WTC11 (cell line): ENCODE data around the gene ZBTB34. TPM values are rescaled to one million over a fixed set of nuclear protein-coding genes. Genes with fewer than 3 reads are reported as not detected.
A peak's percentile ranks its signal among the peaks of the same experiment; 100 is the strongest.

Experiments
- ATAC-seq: fragments of 200-7000 bp; cut with Tn5 transposase; 2 replicates; pipeline ENCODE4 v1.10.0; 2021; ENCODE audit warnings: mild to moderate bottlenecking, moderate library complexity
- CTCF ChIA-PET: fragments of 300-600 bp; sonication (Branson Sonifier 250); formaldehyde crosslinking; loops from one replicate; lab custom pipeline; 2021; ENCODE audit warnings: antibody characterized with exemption; lab: Charles Lee
- POLR2A ChIA-PET: fragments of 350-600 bp; sonication (Branson Sonifier 250); formaldehyde crosslinking; loops from one replicate; lab custom pipeline; 2021; ENCODE audit warnings: antibody characterized with exemption; lab: Charles Lee
- DNase-seq: peaks from one replicate; pipeline ENCODE4 v3.0.0; 2021; ENCODE audit warnings: low spot score
- H3K27ac Mint-ChIP-seq: 2 replicates; pipeline ENCODE4 v1.8.0; 2021; ENCODE audit warnings: mixed read lengths
- H3K27me3 Mint-ChIP-seq: 2 replicates; pipeline ENCODE4 v1.8.0; 2021; ENCODE audit warnings: low read depth, mild to moderate bottlenecking, moderate library complexity, mixed read lengths
- H3K36me3 Mint-ChIP-seq: 2 replicates; pipeline ENCODE4 v1.8.0; 2021; ENCODE audit warnings: mixed read lengths
- H3K4me1 Mint-ChIP-seq: 2 replicates; pipeline ENCODE4 v1.8.0; 2022; ENCODE audit warnings: mixed read lengths
- H3K4me3 Mint-ChIP-seq: 2 replicates; pipeline ENCODE4 v1.8.0; 2021; ENCODE audit warnings: mild to moderate bottlenecking, moderate library complexity, mixed read lengths
- H3K9me3 Mint-ChIP-seq: 2 replicates; pipeline ENCODE4 v1.8.0; 2021; ENCODE audit warnings: mixed read lengths
- CBFB ChIP-seq: sonication (generic); formaldehyde crosslinking; IDR thresholded peaks from 2 replicates; pipeline ENCODE4 v1.8.1; 2022; ENCODE audit warnings: mild to moderate bottlenecking, low read depth, missing genetic modification reagents
- FOXK1 ChIP-seq: sonication (generic); formaldehyde crosslinking; IDR thresholded peaks from 2 replicates; pipeline ENCODE4 v1.8.0; 2022; ENCODE audit warnings: mild to moderate bottlenecking, moderate library complexity, missing genetic modification reagents
- FOXP1 ChIP-seq: sonication (generic); formaldehyde crosslinking; IDR thresholded peaks from 2 replicates; pipeline ENCODE4 v1.8.0; 2022; ENCODE audit warnings: missing genetic modification reagents, mild to moderate bottlenecking, moderate library complexity, borderline replicate concordance
- JAZF1 ChIP-seq: fragments of 250-450 bp; sonication (Bioruptor Pico); IDR thresholded peaks from 2 replicates; pipeline ENCODE4 v1.9.0; 2021; ENCODE audit warnings: moderate library complexity, mild to moderate bottlenecking, inconsistent platforms
- KAT7 ChIP-seq: sonication (generic); formaldehyde crosslinking; IDR thresholded peaks from 2 replicates; pipeline ENCODE4 v1.8.1; 2023; ENCODE audit warnings: missing genetic modification reagents, mild to moderate bottlenecking, borderline replicate concordance
- MXD4 ChIP-seq: fragments of 250-450 bp; sonication (Bioruptor Pico); IDR thresholded peaks from 2 replicates; pipeline ENCODE4 v1.8.0; 2021; ENCODE audit warnings: mild to moderate bottlenecking, moderate library complexity, borderline replicate concordance
- MYBL2 ChIP-seq: sonication (generic); formaldehyde crosslinking; IDR thresholded peaks from 2 replicates; pipeline ENCODE4 v1.8.1; 2023; ENCODE audit warnings: mild to moderate bottlenecking, moderate library complexity, missing genetic modification reagents
- NFE2L1 ChIP-seq: sonication (generic); formaldehyde crosslinking; IDR thresholded peaks from 2 replicates; pipeline ENCODE4 v1.8.1; 2023; ENCODE audit warnings: missing genetic modification reagents
- NFYB ChIP-seq: sonication (generic); formaldehyde crosslinking; conservative IDR thresholded peaks from 2 replicates; pipeline ENCODE4 v1.8.0; 2022; ENCODE audit warnings: low read depth, missing genetic modification reagents
- NR3C1 ChIP-seq: sonication (generic); formaldehyde crosslinking; conservative IDR thresholded peaks from 2 replicates; pipeline ENCODE4 v1.8.1; 2023; ENCODE audit warnings: low read depth, mild to moderate bottlenecking, missing genetic modification reagents
- RELA ChIP-seq: sonication (generic); formaldehyde crosslinking; IDR thresholded peaks from 2 replicates; pipeline ENCODE4 v1.8.1; 2022; ENCODE audit warnings: missing genetic modification reagents, mild to moderate bottlenecking, borderline replicate concordance
- SMAD3 ChIP-seq: sonication (generic); formaldehyde crosslinking; IDR thresholded peaks from 2 replicates; pipeline ENCODE4 v1.8.0; 2022; ENCODE audit warnings: missing genetic modification reagents, mild to moderate bottlenecking, borderline replicate concordance
- SMAD4 ChIP-seq: sonication (generic); formaldehyde crosslinking; IDR thresholded peaks from 2 replicates; pipeline ENCODE4 v1.8.0; 2022; ENCODE audit warnings: mild to moderate bottlenecking, missing genetic modification reagents
- TEAD4 ChIP-seq: sonication (generic); formaldehyde crosslinking; IDR thresholded peaks from 2 replicates; pipeline ENCODE4 v1.8.0; 2022; ENCODE audit warnings: mild to moderate bottlenecking, missing genetic modification reagents
- TP53 ChIP-seq: sonication (generic); formaldehyde crosslinking; IDR thresholded peaks from 2 replicates; pipeline ENCODE4 v1.8.1; 2023; ENCODE audit warnings: mild to moderate bottlenecking, missing genetic modification reagents
- ZNF138 ChIP-seq: sonication (generic); formaldehyde crosslinking; conservative IDR thresholded peaks from 2 replicates; pipeline ENCODE4 v1.8.1; 2022; ENCODE audit warnings: mild to moderate bottlenecking, moderate library complexity, missing genetic modification reagents
- ZNF317 ChIP-seq: sonication (generic); formaldehyde crosslinking; IDR thresholded peaks from 2 replicates; pipeline ENCODE4 v1.8.1; 2023; ENCODE audit warnings: low read depth, mild to moderate bottlenecking, moderate library complexity, missing genetic modification reagents, borderline replicate concordance
- ZNF671 ChIP-seq: fragments of 250-450 bp; sonication (Bioruptor Pico); IDR thresholded peaks from 2 replicates; pipeline ENCODE4 v1.8.0; 2021; ENCODE audit warnings: mild to moderate bottlenecking
- total RNA-seq: library from RNA; stranded (reverse); gene quantifications from 3 replicates; pipeline ENCODE4 v1.2.3, GENCODE V29; 2021
- TF ChIP-seq, protein P1 (sequence below): sonication (generic); formaldehyde crosslinking; IDR thresholded peaks from 2 replicates; pipeline ENCODE4 v1.8.0; 2022; ENCODE audit warnings: mild to moderate bottlenecking, missing genetic modification reagents
- TF ChIP-seq, protein P2 (sequence below): sonication (generic); formaldehyde crosslinking; IDR thresholded peaks from 2 replicates; pipeline ENCODE4 v1.8.1; 2022; ENCODE audit warnings: low read depth, missing genetic modification reagents, borderline replicate concordance
- TF ChIP-seq, protein P3 (sequence below): sonication (generic); formaldehyde crosslinking; IDR thresholded peaks from 2 replicates; pipeline ENCODE4 v1.8.0; 2023; ENCODE audit warnings: mild to moderate bottlenecking, missing genetic modification reagents
- TF ChIP-seq, protein P4 (sequence below): sonication (generic); formaldehyde crosslinking; IDR thresholded peaks from 2 replicates; pipeline ENCODE4 v1.8.0; 2022; ENCODE audit warnings: mild to moderate bottlenecking, missing genetic modification reagents

ZBTB34 gene
- total RNA-seq, 1 experiment from 2014 or later: 18.4 TPM

DNA sequence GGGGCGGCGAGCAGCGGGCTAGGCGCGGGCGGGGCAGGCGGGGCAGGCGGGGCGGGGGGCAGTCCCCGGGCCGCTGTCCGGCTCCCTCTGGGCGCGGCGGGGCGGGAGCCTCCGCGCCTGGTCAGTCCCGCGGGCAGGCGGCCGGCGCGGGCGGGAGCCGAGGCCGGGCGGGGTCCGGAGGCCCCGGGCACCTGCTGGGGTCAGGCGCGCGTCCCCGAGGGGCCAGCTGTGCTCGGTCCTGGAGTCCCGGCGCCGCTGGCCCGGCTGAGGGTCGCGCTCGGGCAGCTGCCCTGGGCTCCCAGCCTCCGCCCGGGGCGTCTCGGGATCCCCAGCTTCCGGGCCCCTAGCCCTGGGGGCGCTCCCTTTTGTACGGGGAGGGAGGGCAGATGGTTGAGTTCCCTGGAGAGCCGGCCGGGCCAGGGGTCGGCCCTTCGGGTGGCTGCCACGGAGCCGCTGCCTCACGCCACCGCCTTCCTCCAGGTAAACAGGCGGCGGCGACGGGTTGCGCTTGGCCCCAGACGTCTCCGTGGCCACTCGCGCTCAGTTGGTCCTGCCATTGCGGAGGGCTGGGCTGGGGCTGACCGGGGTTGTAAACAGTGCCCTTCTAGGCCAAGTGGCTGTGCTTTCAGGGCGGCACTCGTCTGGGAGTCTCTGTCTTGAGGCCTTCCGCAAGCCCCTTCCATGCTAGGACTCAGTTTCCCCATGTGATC, 473 bp downstream of the ZBTB34 start:
- Mint-ChIP-seq H3K27ac (peak overlapping the region; percentile 54; the same call in 1 of the 2 replicates), H3K4me3 (peak overlapping the region; percentile 81), H3K9me3 (no peaks in the 10 kb centered on the region), H3K4me1 (peaks cover 30% of the 10 kb centered on the region), H3K27me3 (peaks cover 19% of the 10 kb centered on the region), H3K36me3 (peaks cover 9% of the 10 kb centered on the region)
- ChIA-PET POLR2A (interaction anchor here (1.4 kb wide), 1 partner anchor 56 kb away, joined by 3 read pairs; the partner anchor contains the start of gene ZBTB43), CTCF (interaction anchor here (1.3 to 2.9 kb wide), 3 partner anchors 11 to 53 kb away, joined by 3 to 9 read pairs (median 9); partner anchors contain the start of gene RALGPS1)
- DNase-seq: peak; percentile 45
- peak; percentile 19 for ATAC-seq
- TF ChIP-seq, protein P1, sequence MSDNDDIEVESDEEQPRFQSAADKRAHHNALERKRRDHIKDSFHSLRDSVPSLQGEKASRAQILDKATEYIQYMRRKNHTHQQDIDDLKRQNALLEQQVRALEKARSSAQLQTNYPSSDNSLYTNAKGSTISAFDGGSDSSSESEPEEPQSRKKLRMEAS (CRISPR knock-in tag): peak; percentile 18; the same call in 1 of the 2 replicates
- TF ChIP-seq NR3C1 (CRISPR knock-in tag): no peak
- TF ChIP-seq FOXK1: 0 out of 2 replicates have a peak, but pooled peaks have one; percentile 53
- TF ChIP-seq FOXP1 (CRISPR knock-in tag): 0 out of 2 replicates have a peak, but pooled peaks have one; percentile 42
- no peak for TF ChIP-seq TEAD4 (CRISPR knock-in tag)
- TF ChIP-seq SMAD3 (CRISPR knock-in tag): no peak
- TF ChIP-seq ZNF671 (CRISPR knock-in tag): no peak
- TF ChIP-seq MXD4 (CRISPR knock-in tag): no peak
- TF ChIP-seq CBFB: no peak
- TF ChIP-seq SMAD4 (CRISPR knock-in tag): no peak
- no peak for TF ChIP-seq NFYB (CRISPR knock-in tag)
- TF ChIP-seq TP53 (CRISPR knock-in tag): no peak
- TF ChIP-seq, protein P2, sequence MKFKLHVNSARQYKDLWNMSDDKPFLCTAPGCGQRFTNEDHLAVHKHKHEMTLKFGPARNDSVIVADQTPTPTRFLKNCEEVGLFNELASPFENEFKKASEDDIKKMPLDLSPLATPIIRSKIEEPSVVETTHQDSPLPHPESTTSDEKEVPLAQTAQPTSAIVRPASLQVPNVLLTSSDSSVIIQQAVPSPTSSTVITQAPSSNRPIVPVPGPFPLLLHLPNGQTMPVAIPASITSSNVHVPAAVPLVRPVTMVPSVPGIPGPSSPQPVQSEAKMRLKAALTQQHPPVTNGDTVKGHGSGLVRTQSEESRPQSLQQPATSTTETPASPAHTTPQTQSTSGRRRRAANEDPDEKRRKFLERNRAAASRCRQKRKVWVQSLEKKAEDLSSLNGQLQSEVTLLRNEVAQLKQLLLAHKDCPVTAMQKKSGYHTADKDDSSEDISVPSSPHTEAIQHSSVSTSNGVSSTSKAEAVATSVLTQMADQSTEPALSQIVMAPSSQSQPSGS (CRISPR knock-in tag): no peak
- TF ChIP-seq NFE2L1 (CRISPR knock-in tag): no peak
- TF ChIP-seq, protein P3, sequence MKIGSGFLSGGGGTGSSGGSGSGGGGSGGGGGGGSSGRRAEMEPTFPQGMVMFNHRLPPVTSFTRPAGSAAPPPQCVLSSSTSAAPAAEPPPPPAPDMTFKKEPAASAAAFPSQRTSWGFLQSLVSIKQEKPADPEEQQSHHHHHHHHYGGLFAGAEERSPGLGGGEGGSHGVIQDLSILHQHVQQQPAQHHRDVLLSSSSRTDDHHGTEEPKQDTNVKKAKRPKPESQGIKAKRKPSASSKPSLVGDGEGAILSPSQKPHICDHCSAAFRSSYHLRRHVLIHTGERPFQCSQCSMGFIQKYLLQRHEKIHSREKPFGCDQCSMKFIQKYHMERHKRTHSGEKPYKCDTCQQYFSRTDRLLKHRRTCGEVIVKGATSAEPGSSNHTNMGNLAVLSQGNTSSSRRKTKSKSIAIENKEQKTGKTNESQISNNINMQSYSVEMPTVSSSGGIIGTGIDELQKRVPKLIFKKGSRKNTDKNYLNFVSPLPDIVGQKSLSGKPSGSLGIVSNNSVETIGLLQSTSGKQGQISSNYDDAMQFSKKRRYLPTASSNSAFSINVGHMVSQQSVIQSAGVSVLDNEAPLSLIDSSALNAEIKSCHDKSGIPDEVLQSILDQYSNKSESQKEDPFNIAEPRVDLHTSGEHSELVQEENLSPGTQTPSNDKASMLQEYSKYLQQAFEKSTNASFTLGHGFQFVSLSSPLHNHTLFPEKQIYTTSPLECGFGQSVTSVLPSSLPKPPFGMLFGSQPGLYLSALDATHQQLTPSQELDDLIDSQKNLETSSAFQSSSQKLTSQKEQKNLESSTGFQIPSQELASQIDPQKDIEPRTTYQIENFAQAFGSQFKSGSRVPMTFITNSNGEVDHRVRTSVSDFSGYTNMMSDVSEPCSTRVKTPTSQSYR (CRISPR knock-in tag): no peak
- no peak for TF ChIP-seq ZNF317
- TF ChIP-seq, protein P4, sequence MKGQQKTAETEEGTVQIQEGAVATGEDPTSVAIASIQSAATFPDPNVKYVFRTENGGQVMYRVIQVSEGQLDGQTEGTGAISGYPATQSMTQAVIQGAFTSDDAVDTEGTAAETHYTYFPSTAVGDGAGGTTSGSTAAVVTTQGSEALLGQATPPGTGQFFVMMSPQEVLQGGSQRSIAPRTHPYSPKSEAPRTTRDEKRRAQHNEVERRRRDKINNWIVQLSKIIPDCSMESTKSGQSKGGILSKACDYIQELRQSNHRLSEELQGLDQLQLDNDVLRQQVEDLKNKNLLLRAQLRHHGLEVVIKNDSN (CRISPR knock-in tag): no peak
- TF ChIP-seq KAT7 (CRISPR knock-in tag): no peak
- TF ChIP-seq MYBL2 (CRISPR knock-in tag): no peak
- no peak for TF ChIP-seq JAZF1 (CRISPR knock-in tag)
- TF ChIP-seq ZNF138 (CRISPR knock-in tag): no peak
- TF ChIP-seq RELA (CRISPR knock-in tag): no peak
